ENCODE results near the gene LRR1.

The LRR1 gene

DNA sequence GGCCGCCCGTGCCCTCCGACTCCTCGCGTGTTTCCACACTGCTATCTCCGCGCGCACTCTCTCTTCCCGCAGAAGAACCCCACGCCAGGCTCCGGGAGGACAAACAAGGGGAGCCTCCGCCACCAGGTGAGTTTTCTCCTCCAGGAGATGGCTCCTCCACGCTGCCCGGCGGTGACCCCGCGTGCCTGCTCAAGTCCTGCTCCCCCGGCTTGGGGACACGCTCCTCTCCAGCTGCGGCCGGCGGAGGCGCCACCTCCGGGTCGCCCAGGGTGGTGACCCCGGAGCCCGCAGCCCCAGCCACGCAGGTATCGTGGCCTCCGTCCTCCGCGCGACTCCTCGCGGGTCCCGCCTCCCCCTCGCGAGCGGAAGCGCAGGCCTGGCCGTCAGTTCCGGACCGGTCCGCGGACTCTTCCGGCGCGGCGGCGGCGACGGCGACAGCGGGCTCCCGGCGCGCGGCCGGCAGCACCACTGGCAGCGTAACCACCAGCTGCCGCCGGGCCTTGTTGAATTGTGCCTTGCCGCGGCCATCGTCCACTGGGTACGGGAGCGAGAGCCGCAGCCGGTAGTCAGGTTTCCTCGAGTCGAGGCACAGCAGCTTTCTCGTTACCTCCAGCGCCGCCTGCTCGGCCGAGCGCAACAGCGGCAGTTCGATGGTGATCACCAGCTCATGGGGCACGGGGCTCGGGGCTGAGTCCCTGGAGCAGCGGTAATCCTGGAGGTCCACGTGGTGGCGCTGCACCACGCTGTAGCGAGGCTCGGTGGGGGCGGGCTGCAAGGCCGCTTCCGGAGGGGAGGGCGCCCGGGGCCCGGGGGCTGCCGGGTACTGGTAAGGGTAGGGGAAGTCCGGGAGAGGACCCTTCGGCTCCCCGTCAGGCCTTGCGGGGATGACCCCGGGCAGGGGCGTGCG is 35.2 kb downstream of the LRR1 start:
- H3K27me3 ChIP-seq (ENCODE audit: low read length) = no peaks in the 10 kb centered on the region
- H3K9me3 ChIP-seq (ENCODE audit: insufficient read depth, low read length) = no peaks in the 10 kb centered on the region
- TF ChIP-seq, protein P1, sequence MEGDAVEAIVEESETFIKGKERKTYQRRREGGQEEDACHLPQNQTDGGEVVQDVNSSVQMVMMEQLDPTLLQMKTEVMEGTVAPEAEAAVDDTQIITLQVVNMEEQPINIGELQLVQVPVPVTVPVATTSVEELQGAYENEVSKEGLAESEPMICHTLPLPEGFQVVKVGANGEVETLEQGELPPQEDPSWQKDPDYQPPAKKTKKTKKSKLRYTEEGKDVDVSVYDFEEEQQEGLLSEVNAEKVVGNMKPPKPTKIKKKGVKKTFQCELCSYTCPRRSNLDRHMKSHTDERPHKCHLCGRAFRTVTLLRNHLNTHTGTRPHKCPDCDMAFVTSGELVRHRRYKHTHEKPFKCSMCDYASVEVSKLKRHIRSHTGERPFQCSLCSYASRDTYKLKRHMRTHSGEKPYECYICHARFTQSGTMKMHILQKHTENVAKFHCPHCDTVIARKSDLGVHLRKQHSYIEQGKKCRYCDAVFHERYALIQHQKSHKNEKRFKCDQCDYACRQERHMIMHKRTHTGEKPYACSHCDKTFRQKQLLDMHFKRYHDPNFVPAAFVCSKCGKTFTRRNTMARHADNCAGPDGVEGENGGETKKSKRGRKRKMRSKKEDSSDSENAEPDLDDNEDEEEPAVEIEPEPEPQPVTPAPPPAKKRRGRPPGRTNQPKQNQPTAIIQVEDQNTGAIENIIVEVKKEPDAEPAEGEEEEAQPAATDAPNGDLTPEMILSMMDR (IDR thresholded peaks at IDR 0.05; ENCODE audit: insufficient read depth, low read length, poor library complexity, severe bottlenecking) = peak; percentile 83
- no peak for TF ChIP-seq EZH2phosphoT487 (conservative IDR thresholded peaks at IDR 0.05; ENCODE audit: low read length)
- peak overlapping the region; percentile 93 for H3K9ac ChIP-seq (ENCODE audit: low read length)
- H3F3A ChIP-seq (ENCODE audit: insufficient read depth) = peaks cover 23% of the 10 kb centered on the region
- no peaks in the 10 kb centered on the region for H3K9me2 ChIP-seq (replicated peaks; ENCODE audit: insufficient read depth, low read length)
- peak overlapping the region; percentile 80 for H2AFZ ChIP-seq (ENCODE audit: low read depth, low read length, severe bottlenecking)
- peaks cover 10% of the 10 kb centered on the region for H3K36me3 ChIP-seq (ENCODE audit: low read length)
- peak overlapping the region; percentile 90 for H3K27ac ChIP-seq (ENCODE audit: low read depth, low read length)
- H4K20me1 ChIP-seq (ENCODE audit: low read depth, low read length) = peaks cover 11% of the 10 kb centered on the region
- peak overlapping the region; percentile 99 for H3K4me2 ChIP-seq (ENCODE audit: low read depth, low read length, poor library complexity, severe bottlenecking)
- H3K4me3 ChIP-seq (ENCODE audit: insufficient read depth, low read length, poor library complexity, severe bottlenecking) = peak overlapping the region; percentile 79
- peaks cover 88% of the 10 kb centered on the region for H3K79me2 ChIP-seq (ENCODE audit: insufficient read depth, low read length)

DNA sequence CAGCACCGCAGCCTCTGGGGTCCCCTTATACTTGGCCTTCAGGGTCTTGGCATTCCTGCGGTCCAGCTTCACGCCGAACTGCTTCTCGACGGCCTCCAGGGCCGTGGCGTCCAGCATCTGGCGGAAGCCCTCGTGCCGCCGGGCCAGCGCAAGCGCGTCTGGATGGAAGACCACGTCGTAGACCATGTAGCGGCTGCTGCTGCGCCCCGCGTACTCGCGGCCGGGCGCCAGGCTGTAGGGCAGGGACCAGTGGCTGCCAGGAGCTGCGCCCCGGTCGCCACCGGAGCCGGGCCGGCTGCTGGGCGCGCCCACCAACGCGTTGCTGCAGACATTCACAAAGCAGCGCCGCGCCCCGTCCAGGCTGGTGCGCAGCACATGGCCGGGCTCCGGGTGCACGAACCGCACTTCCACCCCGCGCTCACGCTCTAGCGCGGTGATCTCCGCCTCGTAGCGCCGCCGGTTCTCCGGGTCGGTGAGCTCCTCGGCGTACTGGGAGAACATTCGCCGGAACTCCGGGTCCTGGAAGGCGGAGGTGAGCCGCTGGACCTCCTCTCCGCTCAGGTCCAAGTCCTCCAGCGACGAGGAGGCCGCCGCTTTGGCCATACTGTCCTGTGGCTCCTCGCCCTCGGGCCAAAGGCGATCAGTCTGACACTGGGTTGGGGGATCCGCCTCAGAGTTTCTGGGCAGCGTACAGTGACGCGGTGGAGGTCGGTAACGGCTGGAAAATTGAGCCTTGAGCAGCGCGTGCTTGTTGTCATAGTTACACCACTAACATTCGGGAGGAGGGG is 36.0 kb downstream of the LRR1 start, which contains the start of gene DNAAF2:
Gene DNAAF2, minus strand, starts transcription at position 698 of the 788 bp plus-strand sequence. Its CDS starts 95 bp downstream, at position 603.
- TF ChIP-seq, protein P1 (IDR thresholded peaks at IDR 0.05; ENCODE audit: insufficient read depth, low read length, poor library complexity, severe bottlenecking) = no peak
- H3K9ac ChIP-seq (ENCODE audit: low read length) = peak within 1 kb of the TSS; percentile 93
- H3K27ac ChIP-seq (ENCODE audit: low read depth, low read length) = peak within 1 kb of the TSS; percentile 90
- no peaks in the 10 kb centered on the region for H3K9me3 ChIP-seq (ENCODE audit: insufficient read depth, low read length)
- H3K36me3 ChIP-seq (ENCODE audit: low read length) = peaks cover 10% of the 10 kb centered on the region
- H3F3A ChIP-seq (ENCODE audit: insufficient read depth) = peaks cover 17% of the 10 kb centered on the region
- H3K9me2 ChIP-seq (replicated peaks; ENCODE audit: insufficient read depth, low read length) = no peaks in the 10 kb centered on the region
- no peaks in the 10 kb centered on the region for H3K27me3 ChIP-seq (ENCODE audit: low read length)
- peaks cover 11% of the 10 kb centered on the region for H4K20me1 ChIP-seq (ENCODE audit: low read depth, low read length)
- H3K4me3 ChIP-seq (ENCODE audit: insufficient read depth, low read length, poor library complexity, severe bottlenecking) = peak within 1 kb of the TSS; percentile 79
- peaks cover 89% of the 10 kb centered on the region for H3K79me2 ChIP-seq (ENCODE audit: insufficient read depth, low read length)
- peak within 1 kb of the TSS; percentile 99 for H3K4me2 ChIP-seq (ENCODE audit: low read depth, low read length, poor library complexity, severe bottlenecking)
- H2AFZ ChIP-seq (ENCODE audit: low read depth, low read length, severe bottlenecking) = peak within 1 kb of the TSS; percentile 80

DNA sequence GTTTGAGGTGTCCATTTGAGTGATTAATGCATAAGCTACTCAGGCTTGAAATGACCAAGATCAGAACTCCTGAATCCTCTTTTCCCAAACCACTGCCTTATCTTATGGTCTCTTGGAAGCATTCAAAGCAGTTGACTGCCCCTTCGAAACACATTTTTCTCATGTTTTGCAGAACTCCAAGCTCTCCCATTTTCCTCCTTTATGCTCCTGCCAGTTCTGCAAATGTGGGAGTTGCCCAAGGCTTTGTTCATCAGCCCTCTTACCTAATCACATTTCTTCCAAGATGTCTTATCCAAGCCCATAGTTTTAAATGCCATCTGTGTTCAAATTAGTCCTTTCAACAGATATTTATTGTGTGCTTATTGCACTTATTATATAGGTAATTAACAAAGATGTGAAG is 38.1 kb downstream of the LRR1 start:
- Histone ChIP-seq H3K27ac (ENCODE audit: low read depth, low read length) (no peak overlapping the region), H4K20me1 (ENCODE audit: low read depth, low read length) (peaks cover 9% of the 10 kb centered on the region), H3K4me2 (ENCODE audit: low read depth, low read length, poor library complexity, severe bottlenecking) (no peak overlapping the region), H3K79me2 (ENCODE audit: insufficient read depth, low read length) (peaks cover 89% of the 10 kb centered on the region), H3F3A (ENCODE audit: insufficient read depth) (peaks cover 12% of the 10 kb centered on the region), H3K36me3 (ENCODE audit: low read length) (peaks cover 2% of the 10 kb centered on the region), H3K4me3 (ENCODE audit: insufficient read depth, low read length, poor library complexity, severe bottlenecking) (no peak overlapping the region), H3K9ac (ENCODE audit: low read length) (no peak overlapping the region), H3K9me2 (replicated peaks; ENCODE audit: insufficient read depth, low read length) (no peaks in the 10 kb centered on the region), H3K9me3 (ENCODE audit: insufficient read depth, low read length) (no peaks in the 10 kb centered on the region), H2AFZ (ENCODE audit: low read depth, low read length, severe bottlenecking) (no peak overlapping the region), H3K27me3 (ENCODE audit: low read length) (no peaks in the 10 kb centered on the region)
- no peak for TF ChIP-seq EZH2phosphoT487 (conservative IDR thresholded peaks at IDR 0.05; ENCODE audit: low read length)
- TF ChIP-seq, protein P1 (IDR thresholded peaks at IDR 0.05; ENCODE audit: insufficient read depth, low read length, poor library complexity, severe bottlenecking) = no peak

All from SU-DHL-6 (cell line).